Peyer's patch (tissue), 4 donors: ENCODE results near the gene TEF. TPM values are rescaled to one million over a fixed set of nuclear protein-coding genes. Genes with fewer than 3 reads are reported as not detected.

Experiments
- DNase-seq, 3 donors: peaks; one replicate each; pipeline ENCODE4 v3.0.0-alpha.2; 2017 to 2019
- H3K27ac ChIP-seq, 4 donors: fragments of 200-600 bp; sonication (generic); one replicate each; pipeline ENCODE4 v1.5.1; 2016 to 2019
- H3K27me3 ChIP-seq, 2 donors: fragments of 200-600 bp; sonication (generic); one replicate each; pipeline ENCODE4 v1.5.1; 2019
- H3K36me3 ChIP-seq, 3 donors: fragments of 200-600 bp; sonication (generic); one replicate each; pipeline ENCODE4 v1.5.1; 2016 to 2019
- H3K4me1 ChIP-seq, 4 donors: fragments of 200-600 bp; sonication (generic); one replicate each; pipeline ENCODE4 v1.5.1; 2016 to 2019
- H3K4me3 ChIP-seq, 4 donors: fragments of 200-600 bp; sonication (generic); 1 replicate in 3 of 4; 2 replicates in 1 of 4; pipeline ENCODE4 v1.5.1; 2016 to 2019; ENCODE audit warnings: mild to moderate bottlenecking in 1 of 4
- H3K9me3 ChIP-seq, 4 donors: fragments of 200-600 bp; sonication (generic); one replicate each; pipeline ENCODE4 v1.5.1; 2016 to 2019; ENCODE audit warnings: mild to moderate bottlenecking in 1 of 4
- CTCF ChIP-seq, 6 experiments: fragments of 450-650 bp in 4 of 6; fragments of 200-600 bp in 2 of 6; sonication (generic) in 1 of 6; IDR thresholded peaks; one replicate each; pipeline ENCODE4 v1.5.1; 2017 to 2019; ENCODE audit warnings: antibody characterized with exemption in 6 of 6, mild to moderate bottlenecking in 3 of 6, moderate library complexity in 1 of 6
- POLR2A ChIP-seq, 2 donors: fragments of 450-650 bp; IDR thresholded peaks; one replicate each; pipeline ENCODE4 v1.5.1; 2017; ENCODE audit warnings: antibody characterized with exemption in 2 of 2, mild to moderate bottlenecking in 2 of 2, moderate library complexity in 2 of 2
- total RNA-seq, 4 donors: library from RNA; depleted of rRNA; stranded (reverse); fragments of >200 nt; gene quantifications; one replicate each; pipeline ENCODE4 v1.1.0, GENCODE V29; 2016

The TEF gene
- total RNA-seq = 10 to 100 TPM in 3 of 4 donors, 1 to 10 TPM in 1; 6.6 to 42.2 (median 27.0) TPM

- Histone ChIP-seq H3K27ac (peak within 1 kb of the TSS; percentile 95 to 100 (median 98)), H3K4me3 (peak within 1 kb of the TSS; percentile 92 to 97 (median 95)), H3K36me3 (no peaks in the 10 kb centered on the region), H3K9me3 (no peaks in the 10 kb centered on the region), H3K4me1 (peaks cover 0 to 27% (median 12%) of the 10 kb centered on the region in 4 donors), H3K27me3 (no peaks in the 10 kb centered on the region)
- TF ChIP-seq POLR2A (IDR thresholded peaks at IDR 0.05) (peak; percentile 64 to 83), CTCF (IDR thresholded peaks at IDR 0.05) (no peak)
- DNase-seq = peak; percentile 99
Observed at GRCh38 chr22:41381329-41382097, at the start of gene TEF. Gene TEF, plus strand, starts transcription at chr22:41381942. Its CDS starts 103 bp downstream, at chr22:41382045.

GRCh38 chr22:41332217-41332939 is 49.4 kb upstream of the TEF start:
- Histone ChIP-seq H3K27me3 (no peaks in the 10 kb centered on the region), H3K4me1 (no peaks in the 10 kb centered on the region), H3K36me3 (peaks cover 0 to 93% (median 4%) of the 10 kb centered on the region in 3 donors), H3K4me3 (no peak overlapping the region), H3K27ac (no peak overlapping the region), H3K9me3 (no peaks in the 10 kb centered on the region)
- DNase-seq = no peak
- no peak for TF ChIP-seq CTCF (IDR thresholded peaks at IDR 0.05)
- TF ChIP-seq POLR2A (IDR thresholded peaks at IDR 0.05) = no peak

- no peak for DNase-seq
- Histone ChIP-seq H3K27ac (no peak overlapping the region), H3K4me1 (no peaks in the 10 kb centered on the region), H3K9me3 (no peaks in the 10 kb centered on the region), H3K36me3 (peaks cover 0 to 91% (median 4%) of the 10 kb centered on the region in 3 donors), H3K27me3 (no peaks in the 10 kb centered on the region), H3K4me3 (no peak overlapping the region)
- TF ChIP-seq CTCF (IDR thresholded peaks at IDR 0.05) = no peak
- no peak for TF ChIP-seq POLR2A (IDR thresholded peaks at IDR 0.05)
Observed at GRCh38 chr22:41333806-41334205, 47.9 kb upstream of the TEF start.

GRCh38 chr22:41334215-41334614 is 47.5 kb upstream of the TEF start:
- Histone ChIP-seq H3K36me3 (peaks cover 0 to 93% (median 4%) of the 10 kb centered on the region in 3 donors), H3K4me1 (no peaks in the 10 kb centered on the region), H3K27ac (no peak overlapping the region), H3K27me3 (no peaks in the 10 kb centered on the region), H3K9me3 (no peaks in the 10 kb centered on the region), H3K4me3 (no peak overlapping the region)
- no peak for DNase-seq
- TF ChIP-seq POLR2A (IDR thresholded peaks at IDR 0.05) = no peak
- TF ChIP-seq CTCF (IDR thresholded peaks at IDR 0.05) = no peak

- Histone ChIP-seq H3K36me3 (peaks cover 0 to 93% (median 4%) of the 10 kb centered on the region in 3 donors), H3K27ac (no peak overlapping the region), H3K27me3 (no peaks in the 10 kb centered on the region), H3K4me3 (no peak overlapping the region), H3K9me3 (no peaks in the 10 kb centered on the region), H3K4me1 (no peaks in the 10 kb centered on the region)
- no peak for TF ChIP-seq CTCF (IDR thresholded peaks at IDR 0.05)
- no peak for TF ChIP-seq POLR2A (IDR thresholded peaks at IDR 0.05)
- DNase-seq = no peak
Observed at GRCh38 chr22:41334951-41335635, 46.6 kb upstream of the TEF start.
